Measurements from ENCODE around the gene CTSG. TPM values are rescaled to one million over a fixed set of nuclear protein-coding genes. Genes with fewer than 3 reads are reported as not detected.
"Not testable (repeated sequence)": the region's sequence is repeated elsewhere in the genome, so short reads cannot be mapped to it uniquely, and the experiment has no call there.

Gene CTSG
- polyA plus RNA-seq, 4 donors: 0.27 to 0.88 (median 0.69) TPM

- DNase-seq (ENCODE audit: low read depth in 4 of 4, low spot score in 2 of 4): not testable (repeated sequence)
Observed at GRCh38 chr14:24549064-24549463, 27.0 kb downstream of the CTSG start.

DNA sequence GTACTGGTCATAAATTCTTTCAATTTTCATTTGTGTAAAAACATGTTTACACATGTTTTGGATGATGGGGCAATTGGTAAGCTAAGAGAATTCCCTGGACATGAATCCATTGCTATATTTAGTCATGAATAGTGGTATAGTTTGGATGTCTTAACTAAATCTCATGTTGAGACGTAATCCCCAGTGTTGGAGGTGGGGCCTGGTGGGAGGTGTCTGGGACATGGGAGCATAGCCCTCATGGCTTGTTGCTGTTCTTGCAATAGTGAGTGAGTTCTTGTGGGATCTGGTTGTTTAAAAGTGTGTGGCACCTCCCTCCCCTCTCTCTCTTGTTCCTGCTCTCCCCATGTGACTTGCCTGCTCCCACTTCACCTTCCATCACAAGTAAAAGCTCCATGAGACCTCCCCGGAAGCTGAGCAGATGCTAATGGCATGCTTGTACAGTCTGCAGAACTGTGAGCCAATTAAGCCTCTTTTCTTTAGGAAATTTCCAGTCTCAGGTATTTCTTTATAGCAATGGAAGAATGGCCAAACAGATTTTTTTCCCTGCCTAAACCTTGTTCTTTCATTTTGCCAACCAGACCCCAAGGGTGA lies 33.6 kb downstream of the CTSG start:
- DNase-seq (ENCODE audit: low read depth in 4 of 4, low spot score in 2 of 4): no peak

GRCh38 chr14:24535737-24536136 lies 40.3 kb downstream of the CTSG start:
- no peak for DNase-seq (ENCODE audit: low read depth in 4 of 4, low spot score in 2 of 4)

DNA sequence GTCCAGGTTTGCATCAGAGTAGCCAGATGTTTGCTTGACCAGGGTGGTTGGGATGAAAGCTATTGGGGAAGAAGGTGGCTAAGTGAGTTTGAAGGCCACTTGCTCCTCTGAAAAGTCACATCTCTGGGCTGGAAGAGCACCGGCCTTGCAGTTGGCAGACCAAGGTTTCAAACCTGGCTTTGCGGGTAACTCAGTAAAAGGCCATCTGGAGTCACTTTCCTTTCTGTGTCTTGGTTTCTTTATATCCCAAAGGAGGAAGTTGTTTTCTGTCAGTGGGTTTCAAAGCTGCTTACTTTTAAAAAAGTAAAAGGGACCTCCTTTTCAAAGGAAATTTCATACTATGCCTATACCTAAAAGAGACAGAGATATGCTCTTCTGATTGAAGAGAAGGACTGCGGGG lies 41.8 kb downstream of the CTSG start:
- no peak for DNase-seq (ENCODE audit: low read depth in 4 of 4, low spot score in 2 of 4)

DNA sequence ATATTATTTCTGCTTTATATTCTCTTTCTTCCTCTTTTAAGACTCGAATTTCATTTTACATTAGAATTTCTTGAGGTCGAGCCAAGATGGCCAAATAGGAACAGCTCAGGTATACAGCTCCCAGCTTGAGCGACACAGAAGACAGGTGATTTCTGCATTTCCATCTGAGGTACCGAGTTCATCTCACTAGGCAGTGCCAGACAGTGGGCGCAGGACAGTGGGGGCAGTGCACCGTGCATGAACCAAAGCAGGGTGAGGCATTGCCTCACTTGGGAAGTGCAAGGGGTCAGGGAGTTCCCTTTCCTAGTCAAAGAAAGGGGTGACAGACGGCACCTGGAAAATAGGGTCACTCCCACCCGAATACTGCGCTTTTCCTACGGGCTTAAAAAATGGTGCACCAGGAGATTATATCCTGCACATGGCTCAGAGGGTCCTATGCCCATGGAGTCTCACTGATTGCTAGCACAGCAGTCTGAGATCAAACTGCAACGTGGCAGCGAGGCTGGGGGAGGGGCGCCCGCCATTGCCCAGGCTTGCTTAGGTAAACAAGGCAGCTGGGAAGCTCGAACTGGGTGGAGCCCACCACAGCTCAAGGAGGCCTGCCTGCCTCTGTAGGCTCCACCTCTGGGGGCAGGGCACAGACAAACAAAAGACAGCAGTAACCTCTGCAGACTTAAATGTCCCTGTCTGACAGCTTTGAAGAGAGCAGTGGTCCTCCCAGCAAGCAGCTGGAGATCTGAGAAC lies 50.0 kb downstream of the CTSG start:
- not testable (repeated sequence) for DNase-seq (ENCODE audit: low read depth in 4 of 4, low spot score in 2 of 4)

Other genes with a start within 250 kb of the CTSG start
- gene ADCY4, start 241.2 kb downstream of the CTSG start, polyA plus RNA-seq (ENCODE audit: insufficient read length in 4 of 4): 10 to 100 TPM; 15.8 to 26.6 (median 21.4) TPM
- 1 to 10 TPM; 2.6 to 4.4 (median 3.5) TPM for gene RIPK3, start 236.3 kb downstream of the CTSG start, polyA plus RNA-seq (ENCODE audit: insufficient read length in 4 of 4)
- 10 to 100 TPM; 49.8 to 95.6 (median 72.3) TPM for gene NFATC4, start 208.1 kb downstream of the CTSG start, polyA plus RNA-seq (ENCODE audit: insufficient read length in 4 of 4)
- 10 to 100 TPM; 47.9 to 53.0 (median 49.6) TPM for gene NYNRIN, start 177.2 kb downstream of the CTSG start, polyA plus RNA-seq (ENCODE audit: insufficient read length in 4 of 4)
- 1 to 10 TPM; 2.7 to 3.8 (median 3.2) TPM for gene CBLN3, start 146.6 kb downstream of the CTSG start, polyA plus RNA-seq (ENCODE audit: insufficient read length in 4 of 4)
- gene KHNYN, start 146.3 kb downstream of the CTSG start, polyA plus RNA-seq (ENCODE audit: insufficient read length in 4 of 4): 10 to 100 TPM; 39.5 to 53.7 (median 46.6) TPM
- 10 to 100 TPM; 49.6 to 92.1 (median 72.5) TPM for gene SDR39U1, start 133.5 kb downstream of the CTSG start, polyA plus RNA-seq (ENCODE audit: insufficient read length in 4 of 4)
- gene CMA1, start 68.0 kb downstream of the CTSG start, polyA plus RNA-seq (ENCODE audit: insufficient read length in 4 of 4): under 1 TPM; 0.16 to 0.94 (median 0.40) TPM
- gene GZMH, start 33.4 kb upstream of the CTSG start, polyA plus RNA-seq (ENCODE audit: insufficient read length in 4 of 4): under 1 TPM in 2 of 4 donors, not detected in 2; 0.24 to 0.35 TPM
- gene GZMB, start 57.9 kb upstream of the CTSG start, polyA plus RNA-seq (ENCODE audit: insufficient read length in 4 of 4): 1 to 10 TPM in 1 of 4 donors, under 1 TPM in 3; 0.49 to 1.0 (median 0.69) TPM